GM21423 (cell line): Measurements from ENCODE around the gene MTSS2.
"Not testable (repeated sequence)": the region's sequence is repeated elsewhere in the genome, so short reads cannot be mapped to it uniquely, and the experiment has no call there.

Experiments
- ATAC-seq: cut with Tn5 transposase; IDR thresholded peaks from one replicate; pipeline ENCODE4 v1.9.1; 2021; ENCODE audit warnings: mild to moderate bottlenecking, moderate library complexity; ENCODE audit not compliant: unreplicated experiment

Gene MTSS2

GRCh38 chr16:70676675-70677498 is 9.0 kb downstream of the MTSS2 start:
- ATAC-seq: no peak

GRCh38 chr16:70675851-70676513 is 9.9 kb downstream of the MTSS2 start:
- ATAC-seq: no peak

- no peak for ATAC-seq
These were observed 11.4 kb downstream of the MTSS2 start for GRCh38 chr16:70674221-70675014.

GRCh38 chr16:70670938-70671337 is 14.9 kb downstream of the MTSS2 start:
- not testable (repeated sequence) for ATAC-seq

GRCh38 chr16:70670175-70670574 is 15.7 kb downstream of the MTSS2 start:
- no peak for ATAC-seq

- ATAC-seq: no peak
These were observed 19.8 kb downstream of the MTSS2 start for GRCh38 chr16:70665806-70666735.

- ATAC-seq: no peak
These were observed 20.6 kb downstream of the MTSS2 start for GRCh38 chr16:70665113-70665694.

- ATAC-seq: no peak
These were observed 21.3 kb downstream of the MTSS2 start for GRCh38 chr16:70664325-70665112.

- ATAC-seq: no peak
These were observed 22.1 kb downstream of the MTSS2 start for GRCh38 chr16:70663524-70664324.

- no peak for ATAC-seq
These were observed 22.8 kb downstream of the MTSS2 start for GRCh38 chr16:70662991-70663523.

- ATAC-seq: no peak
These were observed 23.8 kb downstream of the MTSS2 start for GRCh38 chr16:70661918-70662641.

- no peak for ATAC-seq
These were observed 24.3 kb downstream of the MTSS2 start for GRCh38 chr16:70661534-70661917.

GRCh38 chr16:70660672-70661350 is 25.0 kb downstream of the MTSS2 start:
- ATAC-seq: no peak

GRCh38 chr16:70659953-70660671 is 25.7 kb downstream of the MTSS2 start:
- ATAC-seq: no peak

- no peak for ATAC-seq
These were observed 26.3 kb downstream of the MTSS2 start for GRCh38 chr16:70659546-70659945.

- no peak for ATAC-seq
These were observed 26.9 kb downstream of the MTSS2 start for GRCh38 chr16:70658921-70659320.
